ENCODE data around the gene GCLM.

Gene GCLM

DNA sequence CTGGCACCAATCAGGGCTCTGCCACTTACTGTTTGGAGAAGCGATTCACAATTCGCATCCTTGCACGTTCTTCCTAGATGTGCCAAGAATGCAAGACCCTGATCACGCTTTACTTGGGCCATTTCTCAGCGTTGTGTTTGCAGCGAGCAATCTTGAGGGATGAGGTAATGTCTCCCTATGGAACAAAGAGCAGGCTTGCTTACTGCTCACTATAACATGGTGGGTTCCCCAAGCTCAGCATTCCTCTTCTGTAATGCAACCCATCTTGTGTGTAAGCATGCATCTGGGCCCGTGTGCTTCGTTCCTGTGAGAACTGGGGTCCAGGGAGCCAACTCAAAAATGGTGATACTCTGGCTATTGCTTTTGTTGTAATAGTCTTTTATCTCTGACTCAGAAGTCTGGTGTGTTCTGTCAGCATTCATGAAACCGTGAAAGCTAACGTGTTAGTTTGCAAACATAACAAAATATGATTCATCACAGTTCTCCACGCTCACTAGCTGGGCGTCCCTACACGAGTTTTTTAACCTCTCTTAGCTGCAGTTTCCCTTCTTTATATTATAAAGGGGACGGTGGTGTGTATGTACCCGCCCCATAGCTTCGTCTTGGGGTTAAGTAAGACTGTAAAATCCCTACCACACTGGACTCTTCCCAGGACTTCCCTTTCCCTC is 63.6 kb downstream of the GCLM start:
- no peak for DNase-seq

DNA sequence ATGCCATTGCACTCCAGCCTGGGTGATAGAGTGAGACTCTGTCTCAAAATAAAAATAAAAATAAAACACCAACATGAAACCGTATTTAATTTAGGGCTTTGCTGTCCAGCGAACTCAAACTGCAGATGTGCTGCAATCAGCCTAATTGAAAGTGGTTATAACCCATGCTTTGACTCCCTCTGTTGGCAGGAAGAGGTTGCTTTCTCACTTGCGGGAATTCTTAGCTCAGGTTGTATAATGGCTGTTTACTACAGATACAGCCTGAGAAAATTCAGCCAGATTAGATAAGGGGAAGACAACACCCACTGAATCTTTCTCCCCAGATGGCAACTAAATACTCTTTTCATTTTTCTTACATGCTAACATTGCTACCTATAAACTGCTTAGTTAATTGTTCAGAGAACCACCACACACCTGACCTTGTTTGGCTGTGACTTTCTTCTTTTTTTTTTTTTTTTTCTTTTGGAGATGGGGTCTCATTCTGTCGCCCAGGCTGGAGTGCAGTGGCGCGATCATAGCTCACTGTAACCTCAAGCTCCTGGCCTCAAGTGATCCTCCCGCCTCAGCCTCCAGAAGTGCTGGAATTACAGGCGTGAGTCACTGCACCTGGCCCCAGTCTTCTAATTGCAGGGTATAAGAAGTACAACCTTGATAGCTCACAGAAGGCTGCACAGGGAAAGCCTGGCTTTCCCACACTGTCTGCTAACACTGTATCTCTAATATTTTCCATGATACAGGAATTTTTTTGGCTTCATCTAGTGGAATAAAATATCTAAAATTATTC is 64.8 kb downstream of the GCLM start:
- DNase-seq, result peak; percentile 44

DNA sequence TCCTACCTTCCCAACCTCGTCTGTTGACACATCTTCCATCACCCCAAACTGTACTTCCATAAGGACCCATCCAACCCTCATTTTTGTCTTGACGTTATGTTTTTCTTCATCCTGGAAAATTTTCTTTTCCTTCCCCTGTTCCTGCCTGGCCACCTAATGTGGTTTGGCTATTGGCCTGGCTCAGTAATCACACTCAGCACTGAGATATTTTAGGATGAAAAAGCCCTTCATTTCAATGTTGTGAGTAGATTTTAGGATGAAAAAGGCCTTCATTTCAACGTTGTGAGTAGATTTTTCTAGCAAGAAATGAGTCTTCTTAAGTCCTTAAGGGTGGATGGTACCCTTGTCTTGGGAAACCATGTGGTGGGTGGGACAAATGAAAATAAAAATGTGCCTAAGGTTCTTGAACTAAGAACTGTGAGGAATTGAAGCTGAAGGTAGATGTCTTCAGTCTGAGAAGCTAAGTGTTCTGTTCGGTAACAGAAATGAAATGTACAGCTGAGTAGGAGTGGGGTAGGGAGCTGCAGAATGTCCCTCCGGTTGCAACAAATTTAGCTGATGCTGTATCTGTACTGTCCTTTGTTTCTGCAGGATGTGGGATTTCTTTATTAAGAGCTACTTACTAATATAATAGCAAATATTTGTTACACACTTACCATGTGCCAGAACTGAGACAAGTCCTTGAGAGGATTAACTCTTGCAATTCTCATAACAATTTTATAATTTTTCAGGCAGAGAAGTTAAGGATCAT is 66.3 kb downstream of the GCLM start:
- DNase-seq, result no peak

DNA sequence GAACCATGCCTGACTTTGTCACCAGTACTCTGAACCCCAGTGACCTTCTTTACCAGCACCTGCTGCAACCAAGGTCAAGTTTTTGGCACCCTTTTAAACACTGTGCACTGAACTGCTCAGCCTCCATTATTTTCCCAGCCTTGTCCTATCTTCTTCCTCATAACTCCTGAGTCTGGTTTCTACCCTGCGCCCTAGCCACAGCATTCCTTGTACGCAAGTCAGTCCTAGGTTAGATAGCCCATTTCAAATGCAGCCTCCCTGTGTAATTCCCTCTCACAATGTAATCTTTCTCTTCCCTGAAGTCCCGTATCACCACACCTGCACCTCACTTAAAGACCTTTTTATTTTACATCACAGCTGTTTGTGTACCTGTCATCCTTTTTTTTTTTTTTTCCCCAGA is 67.5 kb downstream of the GCLM start:
- no peak for DNase-seq

DNA sequence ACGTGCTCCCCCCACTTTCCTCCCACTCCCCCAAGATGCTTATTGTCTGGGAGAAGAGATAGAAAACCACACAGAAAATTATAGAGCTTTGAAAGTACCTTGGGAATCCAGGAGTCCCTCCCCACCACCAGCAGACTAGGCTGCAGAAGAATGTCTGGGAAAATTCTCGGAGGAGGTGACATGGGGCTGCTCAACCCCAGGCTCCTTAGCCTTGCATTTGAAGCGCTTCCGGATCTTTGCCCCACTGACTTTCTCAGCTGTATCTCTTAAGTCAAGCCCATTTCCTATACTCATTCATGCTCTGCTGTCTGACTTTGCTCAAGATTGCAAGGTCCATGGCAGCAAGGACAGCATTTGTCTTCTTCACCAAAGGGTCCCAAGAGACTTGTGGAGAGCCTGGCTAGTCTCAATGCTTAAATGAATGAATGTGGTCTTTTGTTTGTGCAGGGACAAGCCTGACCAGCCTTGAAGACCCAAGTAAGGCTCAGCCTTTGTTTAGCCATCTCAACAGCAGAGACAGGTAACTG is 68.2 kb downstream of the GCLM start:
- DNase-seq, result no peak

DNA sequence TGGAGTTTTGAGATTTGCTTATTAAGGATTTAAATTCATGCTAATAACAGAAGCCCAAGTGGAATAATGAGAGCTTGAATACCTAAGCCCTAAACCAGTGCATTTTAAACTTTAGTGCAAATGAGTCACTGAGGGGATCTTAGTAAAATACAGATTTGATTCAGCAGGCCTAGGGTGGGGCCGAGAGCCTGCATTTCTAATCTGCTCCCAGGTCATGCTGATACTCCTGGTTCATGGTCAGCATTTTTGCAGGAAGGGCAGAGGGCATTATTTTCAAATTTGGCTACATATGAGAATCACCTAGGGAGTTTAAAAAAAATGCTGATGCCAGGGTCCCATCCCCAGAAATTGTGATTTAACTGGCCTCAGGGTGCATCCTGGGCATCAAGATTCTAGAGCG is 69.5 kb downstream of the GCLM start:
- no peak for DNase-seq

DNA sequence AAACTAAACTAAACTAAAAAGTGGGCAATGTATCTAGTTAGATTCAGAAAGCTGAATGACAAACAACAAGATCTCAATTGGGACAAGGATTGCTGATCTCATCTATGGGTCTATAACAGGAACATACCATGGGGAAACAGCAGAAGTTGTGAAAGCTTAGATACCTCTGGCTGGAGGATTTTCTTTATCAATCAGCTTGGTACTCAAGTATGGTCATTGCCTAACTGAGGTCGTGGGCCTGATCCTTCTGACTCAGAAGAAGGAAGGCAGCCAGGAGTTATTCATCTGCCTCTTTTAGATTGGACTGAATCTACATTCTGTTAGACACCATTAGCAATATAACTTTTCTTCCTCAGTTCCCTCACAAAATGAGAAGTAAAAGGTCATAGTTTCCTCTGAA is 69.9 kb downstream of the GCLM start:
- DNase-seq, result no peak

DNA sequence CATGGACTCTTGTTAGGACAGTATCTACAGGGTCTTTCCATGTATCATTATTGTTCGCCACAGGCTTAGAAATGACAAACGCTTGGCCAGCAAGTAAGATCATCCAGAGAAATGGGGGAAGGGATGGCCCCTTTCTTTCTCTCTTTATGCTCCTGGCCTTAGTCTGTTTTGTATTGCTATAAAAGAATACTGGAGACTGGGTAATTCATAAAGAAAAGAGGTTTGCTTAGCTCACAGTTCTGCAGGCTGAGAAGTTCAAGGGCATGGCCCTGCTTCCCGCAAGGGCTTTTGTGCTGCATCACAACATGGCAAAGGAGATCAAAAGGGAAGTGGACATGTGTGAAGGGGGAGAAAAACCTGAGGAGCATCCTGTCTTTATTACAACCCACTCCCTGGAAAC is 71.3 kb downstream of the GCLM start:
- no peak for DNase-seq
